Adrenal gland (tissue), 5 donors: ENCODE results near the gene PPP2R5A.

Source experiments
- CTCF ChIP-seq, 6 experiments: fragments of 450-650 bp in 4 of 6; fragments of 200-600 bp in 2 of 6; sonication (generic) in 1 of 6; IDR thresholded peaks; 1 replicate in 5 of 6; 2 replicates in 1 of 6; pipeline versions ENCODE4 v1.5.1 to v1.8.0; 2016 to 2021; ENCODE audit warnings: antibody characterized with exemption in 6 of 6, mild to moderate bottlenecking in 2 of 6, moderate library complexity in 1 of 6
- POLR2A ChIP-seq, 2 donors: fragments of 450-650 bp; IDR thresholded peaks; one replicate each; pipeline ENCODE4 v1.6.1; 2017; ENCODE audit warnings: antibody characterized with exemption in 2 of 2, mild to moderate bottlenecking in 2 of 2, moderate library complexity in 1 of 2
- donor health status: DM: no; HTN: no; CAD: no.

GRCh38 chr1:212291505-212292134, 6.4 kb downstream of the PPP2R5A start:
- TF ChIP-seq CTCF (IDR thresholded peaks at IDR 0.05): peak in 4 of 6 experiments; percentile 41 to 52 (median 46)
- no peak for TF ChIP-seq POLR2A (IDR thresholded peaks at IDR 0.05)
